HG03457 (cell line): ENCODE data around the gene ARHGDIG.

ENCODE experiments used
- ATAC-seq: cut with Tn5 transposase; IDR thresholded peaks from one replicate; pipeline ENCODE4 v1.9.1; 2021; ENCODE audit warnings: moderate number of reproducible peaks; ENCODE audit not compliant: unreplicated experiment

The ARHGDIG gene

DNA sequence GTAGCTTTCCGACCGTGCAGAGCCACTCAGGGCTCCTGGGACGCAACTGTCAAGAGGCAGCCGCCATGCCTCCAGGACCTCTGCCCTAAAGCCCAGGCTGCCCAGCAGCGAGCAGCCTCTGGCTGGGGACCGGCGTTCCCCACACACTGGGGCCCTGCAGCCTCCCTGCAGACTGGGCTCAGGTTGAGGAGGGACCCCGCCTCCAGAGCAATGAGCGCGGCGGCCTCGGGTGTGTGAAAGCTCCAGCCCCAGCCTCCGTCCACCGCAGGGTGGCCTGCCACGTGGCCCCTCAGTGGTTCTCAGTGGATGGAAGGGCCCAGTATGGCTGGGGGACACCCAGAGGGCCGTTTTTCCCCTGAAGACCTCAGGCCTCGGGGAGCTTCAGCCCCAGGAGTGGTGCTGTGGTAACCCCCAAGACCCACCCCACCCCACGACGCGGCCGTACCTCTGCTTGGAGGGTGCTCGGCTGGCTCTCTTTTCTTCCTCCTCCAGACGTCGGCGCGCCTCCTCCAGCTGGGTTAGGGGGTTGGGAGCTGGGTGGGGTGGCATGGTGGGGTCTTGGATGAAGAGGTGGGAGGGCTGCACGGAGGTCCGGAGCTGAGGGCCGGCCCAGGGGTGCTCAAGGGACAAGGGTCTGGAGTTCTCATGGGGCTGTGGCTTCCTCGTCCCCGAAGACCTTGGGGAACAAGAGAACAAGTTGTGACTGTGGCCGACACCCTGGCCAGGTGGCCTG lies 12.8 kb downstream of the ARHGDIG start:
- no peak for ATAC-seq

DNA sequence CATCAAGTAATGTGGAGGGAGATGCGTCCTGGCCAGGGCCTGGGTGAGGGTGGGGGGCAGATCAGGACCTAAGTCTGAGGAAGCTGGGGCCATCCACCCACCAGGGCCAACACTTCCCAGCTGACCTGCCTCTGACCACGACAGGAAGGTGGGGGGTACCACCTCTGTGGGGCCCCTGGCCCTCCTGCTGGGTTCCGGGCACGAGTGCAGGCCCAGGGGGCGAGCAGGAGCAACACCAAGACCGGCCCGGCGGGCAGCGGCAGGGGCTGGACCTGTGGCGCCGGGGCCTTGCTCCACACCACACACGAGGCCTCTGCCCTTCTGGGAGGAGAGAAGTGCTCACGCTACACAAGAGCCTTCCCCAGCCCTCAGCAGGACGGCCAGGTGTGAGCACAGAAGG lies 15.9 kb downstream of the ARHGDIG start:
- ATAC-seq: no peak

DNA sequence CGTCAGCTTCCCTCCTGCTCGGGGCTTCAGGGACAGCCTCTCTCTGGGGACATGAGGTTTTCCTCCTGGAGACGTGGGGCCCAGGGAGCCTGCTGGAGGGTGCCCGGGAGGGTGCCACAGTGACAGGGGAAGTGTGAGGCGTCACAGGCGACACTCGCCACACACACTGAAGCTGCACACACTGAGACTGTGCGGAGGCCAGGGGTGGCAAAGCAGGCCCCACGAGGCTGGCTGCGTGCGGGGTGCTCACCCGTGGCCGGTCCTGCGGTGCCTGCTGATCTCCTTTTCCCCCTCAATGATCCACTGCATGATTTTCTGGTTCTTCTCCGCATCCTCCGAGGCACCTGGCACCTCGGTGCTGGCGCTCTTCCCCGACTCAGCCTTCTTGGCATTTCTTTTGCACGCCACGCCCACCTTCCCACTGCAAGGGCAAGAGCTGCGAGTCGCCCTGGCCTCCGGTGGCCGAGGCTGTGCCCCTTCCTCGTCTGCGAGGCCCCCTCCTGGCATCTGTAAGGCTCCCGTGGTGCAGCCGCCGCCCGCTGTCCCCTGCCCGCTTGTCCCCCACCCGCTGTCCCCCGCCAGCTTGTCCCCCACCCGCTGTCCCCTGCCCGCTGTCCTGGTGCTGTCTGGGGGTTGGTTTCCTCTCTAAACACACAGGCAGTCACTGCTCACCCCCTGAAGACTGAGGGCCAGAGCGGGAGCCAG lies 16.6 kb downstream of the ARHGDIG start:
- ATAC-seq: no peak

DNA sequence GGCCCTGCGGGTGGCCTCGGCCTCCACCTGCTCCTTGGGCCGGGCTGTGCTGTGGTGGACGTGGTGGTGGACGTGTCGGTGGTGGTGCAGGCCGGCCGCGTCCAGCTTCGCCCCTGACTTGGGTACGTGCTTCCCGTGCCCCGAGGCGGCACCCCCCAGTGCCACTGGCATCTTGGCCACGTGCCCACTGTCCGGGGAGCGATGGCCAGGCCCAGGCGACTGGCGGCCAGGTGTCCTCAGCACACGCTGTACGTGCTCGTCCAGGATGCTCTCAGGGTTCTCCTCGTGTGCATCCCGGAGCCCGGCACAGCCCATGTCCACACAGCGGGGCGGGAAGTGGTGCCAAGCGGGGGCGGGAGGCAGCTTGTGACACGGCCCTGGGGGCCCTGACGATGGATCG lies 17.4 kb downstream of the ARHGDIG start:
- ATAC-seq: no peak

DNA sequence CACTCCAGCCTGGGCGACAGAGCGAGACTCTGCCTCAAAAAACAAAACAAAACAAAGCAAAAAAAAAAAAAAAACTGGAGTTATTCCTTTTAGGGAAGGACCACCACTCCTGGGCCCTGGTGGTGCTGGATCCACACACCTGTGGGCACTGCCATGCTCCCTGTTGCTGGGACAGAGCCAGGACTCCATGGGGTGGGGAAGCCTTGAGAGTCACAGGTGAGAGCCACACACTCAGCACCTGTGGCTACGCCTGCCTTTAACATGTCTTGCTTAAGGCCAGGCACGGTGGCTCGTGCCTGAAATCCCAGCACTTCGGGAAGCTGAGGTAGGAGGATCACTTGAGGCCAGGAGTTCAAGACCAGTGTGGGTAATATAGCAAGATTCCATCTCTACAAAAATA lies 20.8 kb downstream of the ARHGDIG start:
- ATAC-seq: no peak

DNA sequence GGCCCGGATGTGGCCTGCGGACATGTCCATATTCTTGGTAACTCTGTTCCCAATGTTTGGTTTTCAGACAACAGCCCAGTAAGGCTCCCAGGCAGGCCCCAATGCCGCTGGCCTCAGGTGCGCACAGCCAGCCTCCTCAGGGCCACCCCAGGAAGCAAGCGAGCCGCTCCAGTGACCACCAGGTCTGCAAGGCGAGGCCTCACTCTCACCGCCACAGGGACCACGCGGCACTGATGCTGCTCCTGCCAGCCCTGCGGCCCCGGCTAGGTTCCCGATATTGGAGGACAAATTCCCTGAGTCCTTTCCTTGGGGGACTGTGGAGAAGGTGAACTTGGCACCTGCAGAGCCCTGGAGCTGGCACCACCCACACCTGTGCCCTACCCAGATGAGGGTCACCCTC lies 21.6 kb downstream of the ARHGDIG start:
- no peak for ATAC-seq

DNA sequence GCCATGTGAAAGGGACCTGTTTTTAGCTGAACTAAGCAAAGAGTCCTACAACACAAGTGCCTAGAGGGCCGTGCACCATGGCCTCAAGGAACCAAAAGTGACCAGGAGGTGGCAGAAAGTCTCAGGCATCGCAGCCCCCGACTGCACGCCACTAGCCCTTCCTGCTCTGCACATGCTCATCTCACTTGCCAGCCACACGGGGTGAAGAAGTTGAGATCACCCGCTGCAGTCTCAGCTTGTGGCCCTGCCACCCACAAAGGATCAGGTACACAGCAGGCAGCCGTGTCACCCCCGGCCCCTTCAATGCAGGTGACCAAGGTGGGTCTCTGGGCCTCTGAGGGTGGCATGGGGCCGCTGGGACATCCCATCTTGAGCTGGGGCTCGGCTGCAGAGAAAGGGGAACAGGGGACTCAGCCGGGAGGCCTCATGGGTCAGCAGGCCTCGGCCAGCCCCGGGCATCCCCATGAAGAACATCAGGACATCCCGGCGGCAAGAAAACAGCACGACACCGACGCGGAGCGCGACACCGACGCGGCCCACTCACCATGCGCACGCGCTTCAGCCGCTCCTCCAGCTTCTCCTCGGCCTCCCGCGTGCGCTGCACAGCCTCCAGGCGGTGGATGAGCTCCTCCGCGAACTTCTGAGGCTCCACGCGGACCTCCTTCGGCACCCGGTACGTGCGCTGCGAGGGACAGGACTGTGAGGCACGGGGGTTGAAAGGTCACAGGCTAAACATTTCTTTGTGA lies 23.5 kb downstream of the ARHGDIG start:
- no peak for ATAC-seq

GRCh38 chr16:305916-306626 lies 25.7 kb downstream of the ARHGDIG start:
- no peak for ATAC-seq

- ATAC-seq: no peak
Observed at GRCh38 chr16:306911-307370, 26.6 kb downstream of the ARHGDIG start.

GRCh38 chr16:307691-308312 lies 27.4 kb downstream of the ARHGDIG start:
- no peak for ATAC-seq

DNA sequence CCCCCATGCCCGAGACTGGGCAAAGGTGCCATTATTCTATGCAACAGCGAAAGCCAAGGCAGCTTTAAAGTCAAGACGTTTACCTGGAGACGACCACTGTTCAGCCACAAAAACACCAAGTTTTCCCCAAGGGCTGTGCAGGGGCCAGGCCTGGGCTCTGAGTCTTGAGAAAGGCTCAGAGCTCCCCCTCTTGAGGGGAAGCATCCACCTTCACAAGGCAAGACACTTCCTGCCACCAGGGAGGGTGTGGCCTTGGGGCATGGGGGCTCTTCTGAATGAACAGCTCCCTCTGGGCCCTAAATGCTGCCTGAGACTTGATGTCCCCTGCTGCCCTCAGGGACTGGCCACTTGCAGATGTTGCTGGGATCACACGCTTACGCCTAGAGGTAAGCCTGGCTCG lies 29.1 kb downstream of the ARHGDIG start:
- ATAC-seq: no peak

DNA sequence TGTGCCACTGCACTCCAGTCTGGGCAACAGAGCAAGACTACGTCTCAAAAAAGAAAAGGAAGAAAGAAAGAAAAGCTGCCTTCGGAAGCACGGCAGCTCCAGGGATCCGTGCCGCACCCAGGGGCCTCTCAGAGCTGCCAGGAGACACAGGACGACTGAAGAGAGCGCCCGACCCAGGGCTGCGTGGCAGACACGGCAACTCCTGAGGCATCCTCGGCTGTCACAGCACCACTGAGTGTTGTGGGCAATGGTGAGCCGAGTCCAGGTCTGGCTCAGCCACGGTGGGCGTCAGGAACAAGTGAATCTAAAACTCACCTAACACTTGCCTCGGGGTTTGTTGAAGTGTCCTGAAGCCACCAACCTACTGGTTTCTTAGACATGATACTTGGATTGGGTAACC lies 31.3 kb downstream of the ARHGDIG start:
- ATAC-seq: no peak

DNA sequence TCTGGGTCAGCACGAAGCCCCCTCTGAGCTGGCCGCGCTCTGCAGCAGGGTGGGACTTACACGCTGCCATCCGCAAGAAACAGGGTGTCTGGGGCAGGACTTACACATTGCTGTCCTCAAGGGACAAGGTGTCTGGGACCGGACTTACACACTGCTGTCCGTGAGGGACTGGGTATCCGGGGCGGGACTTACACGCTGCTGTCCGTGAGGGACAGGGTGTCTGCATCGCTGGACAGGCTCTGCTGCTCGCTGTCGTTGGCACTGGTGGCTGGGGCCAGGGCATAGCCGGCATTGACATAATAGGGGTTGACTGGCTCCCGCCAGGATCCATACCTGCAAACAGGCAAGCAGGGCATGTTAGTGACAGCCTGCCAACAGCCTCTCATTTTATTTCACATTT lies 34.0 kb downstream of the ARHGDIG start:
- no peak for ATAC-seq

DNA sequence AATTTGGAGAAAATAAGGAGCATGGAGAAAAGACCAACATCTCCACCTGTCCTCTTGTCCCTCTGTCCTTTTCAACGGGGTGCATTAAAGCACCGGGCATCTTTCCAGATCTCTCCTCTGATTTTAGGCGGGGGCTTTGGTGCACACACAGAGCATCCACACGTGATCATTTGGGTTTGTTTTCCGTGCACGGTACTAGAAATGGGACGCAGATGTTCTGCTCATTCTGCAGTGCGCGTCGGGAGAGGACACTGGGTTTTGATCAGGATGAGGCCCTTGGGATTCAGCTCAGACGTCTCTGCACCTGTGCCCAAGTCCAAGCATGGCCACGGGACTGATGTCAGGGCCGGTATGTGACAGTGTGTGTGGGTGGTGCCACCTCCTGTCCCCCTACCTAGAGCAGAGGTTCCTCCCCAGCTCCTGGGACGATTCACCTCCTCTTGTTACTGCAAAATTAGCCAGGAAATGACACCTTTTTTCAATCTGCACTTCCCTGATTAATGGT lies 34.5 kb downstream of the ARHGDIG start:
- ATAC-seq: no peak

- ATAC-seq: no peak
Observed at GRCh38 chr16:316741-317464, 36.5 kb downstream of the ARHGDIG start.

GRCh38 chr16:317583-317982 lies 37.2 kb downstream of the ARHGDIG start:
- ATAC-seq: no peak

DNA sequence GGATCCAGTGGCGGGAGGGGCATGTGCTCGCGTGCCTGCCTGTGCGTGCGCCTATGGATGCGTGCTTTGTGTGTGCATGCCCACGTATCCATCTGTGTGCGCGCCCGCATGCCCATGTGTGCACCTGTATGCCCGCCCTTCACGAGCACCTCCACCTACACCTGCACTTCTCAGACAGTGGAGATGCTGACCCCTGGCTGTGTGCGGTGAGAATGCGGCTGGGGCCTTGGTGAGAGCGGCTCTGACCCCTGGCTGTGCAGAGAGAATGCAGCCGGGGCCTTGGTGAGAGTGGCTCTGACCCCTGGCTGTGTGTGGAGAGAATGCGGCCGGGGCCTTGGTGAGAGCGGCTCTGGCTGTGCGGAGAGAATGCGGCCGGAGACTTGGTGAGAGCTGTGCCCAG lies 38.2 kb downstream of the ARHGDIG start:
- no peak for ATAC-seq

DNA sequence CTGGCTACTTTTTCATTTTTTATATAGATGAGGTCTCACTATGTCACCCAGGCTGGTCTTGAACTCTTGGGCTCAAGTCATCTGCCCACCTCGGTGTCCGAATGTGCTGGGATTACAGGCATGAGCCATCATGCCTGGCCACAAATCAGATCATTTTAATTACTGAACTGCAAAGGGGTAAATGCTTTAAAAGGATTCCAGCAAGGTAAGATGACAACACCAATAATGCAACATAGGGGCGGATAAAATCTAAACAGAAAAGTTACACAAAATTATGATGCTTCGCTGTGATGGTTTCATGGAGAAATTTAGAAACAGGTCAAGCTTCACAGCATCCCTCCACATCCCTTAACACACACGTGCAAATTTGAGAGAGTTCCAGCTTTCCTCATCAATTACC lies 39.8 kb downstream of the ARHGDIG start:
- ATAC-seq: no peak

DNA sequence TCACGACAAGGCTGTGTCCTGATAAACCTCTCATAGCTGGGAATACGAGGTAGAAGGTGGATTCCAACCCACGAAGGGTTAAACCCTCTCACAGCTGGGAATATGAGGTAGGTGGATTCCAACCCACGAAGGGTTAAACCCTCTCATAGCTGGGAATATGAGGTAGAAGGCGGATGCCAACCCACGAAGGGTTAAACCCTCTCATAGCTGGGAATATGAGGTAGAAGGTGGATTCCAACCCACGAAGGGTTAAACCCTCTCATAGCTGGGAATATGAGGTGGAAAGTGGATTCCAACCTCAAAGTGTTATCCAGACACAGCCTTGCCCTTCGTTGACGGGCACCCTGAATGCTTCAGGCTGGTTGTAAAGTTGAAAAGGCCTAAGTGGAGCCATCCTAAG lies 41.1 kb downstream of the ARHGDIG start:
- no peak for ATAC-seq
